Small intestine (tissue), 7 donors: Measurements from ENCODE around the gene SCAMP3. TPM values are rescaled to one million over a fixed set of nuclear protein-coding genes. Genes with fewer than 3 reads are reported as not detected.
"Not testable (repeated sequence)": the region's sequence is repeated elsewhere in the genome, so short reads cannot be mapped to it uniquely, and the experiment has no call there.

Experiments used
- DNase-seq, 2 donors: peaks; one replicate each; pipeline versions ENCODE4 v3.0.0 to v3.0.0-alpha.2; 2013
- FAIRE-seq: peaks from 2 replicates; lab custom pipeline; 2012; peaks lifted over from hg19 to GRCh38; lab: Jason Lieb, UNC
- H3K27ac ChIP-seq, 3 donors: one replicate each; pipeline ENCODE4 v1.5.1; 2013; ENCODE audit warnings: low read length in 2 of 3, mild to moderate bottlenecking in 2 of 3, control low read depth in 1 of 3, inconsistent platforms in 1 of 3, low read depth in 1 of 3, moderate library complexity in 1 of 3
- H3K27me3 ChIP-seq, 3 donors: one replicate each; pipeline ENCODE4 v1.6.1; 2013; ENCODE audit warnings: low read length in 3 of 3, inconsistent platforms in 1 of 3; ENCODE audit not compliant: control insufficient read depth in 3 of 3, insufficient read depth in 3 of 3
- H3K36me3 ChIP-seq, 3 donors: one replicate each; pipeline ENCODE4 v1.6.1; 2013; ENCODE audit warnings: low read length in 3 of 3, inconsistent platforms in 1 of 3, low read depth in 1 of 3, mild to moderate bottlenecking in 1 of 3, moderate library complexity in 1 of 3; ENCODE audit not compliant: control insufficient read depth in 3 of 3, insufficient read depth in 2 of 3
- H3K4me1 ChIP-seq, 3 donors: one replicate each; pipeline ENCODE4 v1.6.1; 2013; ENCODE audit warnings: low read length in 2 of 3, inconsistent platforms in 1 of 3, low read depth in 1 of 3, mild to moderate bottlenecking in 1 of 3, moderate library complexity in 1 of 3; ENCODE audit not compliant: control insufficient read depth in 3 of 3, insufficient read depth in 2 of 3
- H3K4me3 ChIP-seq, 3 donors: one replicate each; pipeline ENCODE4 v1.5.1; 2013; ENCODE audit warnings: low read length in 3 of 3, control low read depth in 1 of 3, inconsistent platforms in 1 of 3, low read depth in 1 of 3, mild to moderate bottlenecking in 1 of 3, moderate library complexity in 1 of 3
- H3K9me3 ChIP-seq, 2 donors: one replicate each; pipeline ENCODE4 v1.6.1; 2013; ENCODE audit warnings: low read depth in 1 of 2, low read length in 1 of 2; ENCODE audit not compliant: control insufficient read depth in 2 of 2, insufficient read depth in 1 of 2
- WGBS, 3 donors: extraction: QIAGEN DNeasy Blood & Tissue Kit; methylation state at CpG; one replicate each; pipeline ENCODE4 v1.1.7; 2013; 5-methylcytosine and 5-hydroxymethylcytosine counted together
- polyA plus RNA-seq, 4 donors: library from polyadenylated mRNA; stranded (reverse) in 3 of 4; unstranded in 1 of 4; fragments of 200-250 nt in 3 of 4; fragments of 120-200 nt in 1 of 4; gene quantifications; one replicate each; pipeline versions ENCODE4 v1.2.1 to v1.2.3, GENCODE V29; 2013
- donor health status: healthy with polysubstance abuse.
- donor health status: control.
- donor health status: control.
- donor health status: Bipolar disorder and iron deficiency.
- donor health status: healthy.

Gene SCAMP3
- polyA plus RNA-seq, 4 donors, result 32.7 to 61.8 (median 53.8) TPM

DNA sequence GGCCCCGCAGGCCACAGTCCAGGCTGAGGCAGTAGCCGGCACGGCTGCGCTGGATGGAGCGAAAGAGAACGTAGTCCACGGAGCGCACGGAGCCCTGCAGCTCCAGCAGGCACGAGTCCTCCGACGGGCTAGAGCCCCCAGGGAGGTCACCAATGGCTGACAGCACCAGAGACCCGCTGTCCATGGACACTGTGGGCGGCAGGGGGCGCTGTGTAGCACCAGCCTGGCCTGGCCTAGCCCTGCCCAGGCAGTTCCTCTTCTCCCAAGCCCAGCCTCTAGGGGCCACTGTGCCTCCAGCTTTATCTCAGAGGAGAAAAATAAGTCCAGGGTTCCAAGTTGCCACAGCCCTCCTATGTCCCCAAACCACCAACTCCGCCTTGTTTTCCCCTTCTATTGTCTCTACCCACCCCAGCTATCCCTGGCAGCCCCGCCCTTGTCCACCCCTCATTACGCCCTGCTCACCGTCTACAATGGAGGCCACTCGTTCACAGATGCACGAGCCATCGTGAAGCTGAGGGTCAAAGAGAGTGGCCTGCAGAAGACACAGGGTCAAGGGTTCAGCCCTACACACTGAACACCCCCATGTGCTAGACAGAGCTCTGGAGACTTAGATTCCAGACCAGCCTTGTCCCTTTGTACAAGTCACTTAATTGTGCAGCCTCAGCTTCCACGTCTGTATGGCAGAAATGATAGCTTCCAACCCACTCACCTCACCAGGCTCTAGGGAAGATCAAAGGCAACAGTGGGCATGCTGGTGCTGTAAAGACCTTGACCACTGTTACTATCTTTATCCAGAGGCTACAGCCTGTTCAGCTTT lies 11.3 kb downstream of the SCAMP3 start:
- H3K36me3 ChIP-seq, result peaks cover 0 to 27% (median 0%) of the 10 kb centered on the region in 3 donors
- peak; percentile 92 to 96 for DNase-seq
- peaks cover 0 to 19% (median 8%) of the 10 kb centered on the region in 3 donors for H3K4me1 ChIP-seq
- FAIRE-seq, result no peak
- peak overlapping the region in 2 of 3 donors; percentile 4 to 40 for H3K4me3 ChIP-seq
- H3K27me3 ChIP-seq, result no peaks in the 10 kb centered on the region
- peak overlapping the region in 1 of 3 donors; percentile 12 for H3K27ac ChIP-seq
- no peaks in the 10 kb centered on the region for H3K9me3 ChIP-seq
- 14 to 23% (median 22%) methylated on average over 23 of the region's 23 CpGs for WGBS, 3 donors

DNA sequence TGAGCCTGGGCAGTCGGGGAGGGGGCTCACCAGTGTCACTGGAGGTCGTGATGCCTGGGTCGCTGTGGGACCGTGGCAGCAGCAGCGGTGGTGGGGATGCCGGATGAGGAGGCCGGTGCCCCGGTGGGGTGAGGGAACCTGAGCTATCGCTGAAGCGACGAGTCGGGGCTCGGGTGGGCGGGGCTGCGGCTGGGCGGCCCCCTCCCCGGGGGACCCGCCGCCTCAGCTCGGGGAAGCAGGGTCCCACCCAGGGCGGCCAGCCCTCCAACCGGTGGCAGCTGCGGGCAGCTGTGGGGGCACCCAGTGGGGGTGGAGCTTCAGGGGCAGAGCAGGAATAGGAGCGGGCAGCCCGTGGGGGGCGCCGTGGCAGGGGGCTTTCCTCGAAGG lies 11.9 kb downstream of the SCAMP3 start:
- 23 to 39% (median 27%) methylated on average over 17 to 28 of the region's 28 CpGs for WGBS, 3 donors
- H3K36me3 ChIP-seq, result peaks cover 0 to 27% (median 0%) of the 10 kb centered on the region in 3 donors
- H3K4me1 ChIP-seq, result peaks cover 0 to 22% (median 10%) of the 10 kb centered on the region in 3 donors
- DNase-seq (no peak), FAIRE-seq (no peak)
- no peaks in the 10 kb centered on the region for H3K9me3 ChIP-seq
- H3K27ac ChIP-seq, result peak overlapping the region in 1 of 3 donors; percentile 12
- peak overlapping the region in 2 of 3 donors; percentile 4 to 40 for H3K4me3 ChIP-seq
- H3K27me3 ChIP-seq, result no peaks in the 10 kb centered on the region

- FAIRE-seq (no peak), DNase-seq (no peak)
- Histone ChIP-seq H3K4me3 (no peak overlapping the region), H3K4me1 (peaks cover 0 to 14% (median 9%) of the 10 kb centered on the region in 3 donors), H3K27me3 (no peaks in the 10 kb centered on the region), H3K36me3 (peaks cover 0 to 27% (median 0%) of the 10 kb centered on the region in 3 donors), H3K27ac (no peak overlapping the region), H3K9me3 (peaks cover 0 to 3% of the 10 kb centered on the region in 2 donors)
- WGBS, 3 donors, result 91 to 95% (median 92%) methylated on average over 26 of the region's 26 CpGs
Observed at GRCh38 chr1:155247667-155248553, 14.2 kb downstream of the SCAMP3 start.

DNA sequence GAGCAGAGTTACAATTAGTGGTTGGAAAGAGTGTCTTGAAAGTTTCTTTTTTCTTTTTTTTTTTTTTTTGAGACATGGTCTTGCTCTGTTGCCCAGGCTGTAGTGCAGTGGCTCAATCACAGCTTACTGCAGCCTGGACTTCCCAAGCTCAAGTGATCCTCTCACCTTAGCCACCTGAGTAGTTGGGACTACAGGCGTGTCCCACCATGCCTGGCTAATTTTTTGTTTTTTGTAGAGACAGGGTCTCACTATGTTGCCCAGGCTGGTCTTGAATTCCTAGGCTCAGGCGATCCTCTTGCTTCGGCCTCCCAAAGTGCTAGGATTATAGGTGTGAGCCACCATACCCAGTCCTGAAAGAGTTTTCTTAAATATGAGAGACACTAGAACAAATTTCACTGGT lies 15.4 kb downstream of the SCAMP3 start:
- Histone ChIP-seq H3K4me1 (peaks cover 0 to 14% (median 11%) of the 10 kb centered on the region in 3 donors), H3K36me3 (peaks cover 0 to 27% (median 0%) of the 10 kb centered on the region in 3 donors)
- WGBS, 3 donors, result 97 to 99% (median 97%) methylated on average over 3 of the region's 3 CpGs
- not testable (repeated sequence) for FAIRE-seq, DNase-seq, H3K27ac ChIP-seq, H3K4me3 ChIP-seq, H3K27me3 ChIP-seq, H3K9me3 ChIP-seq

- WGBS, 3 donors, result 58 to 64% (median 58%) methylated on average over 8 of the region's 8 CpGs
- DNase-seq, result no peak
- Histone ChIP-seq H3K27me3 (no peaks in the 10 kb centered on the region), H3K4me1 (peaks cover 0 to 16% (median 11%) of the 10 kb centered on the region in 3 donors), H3K4me3 (peak overlapping the region; percentile 17 to 62 (median 62)), H3K9me3 (peaks cover 0 to 3% of the 10 kb centered on the region in 2 donors), H3K27ac (peak overlapping the region; percentile 83 to 95 (median 92)), H3K36me3 (peaks cover 0 to 23% (median 0%) of the 10 kb centered on the region in 3 donors)
- no peak for FAIRE-seq
Observed at GRCh38 chr1:155245163-155245524, 17.0 kb downstream of the SCAMP3 start.

DNA sequence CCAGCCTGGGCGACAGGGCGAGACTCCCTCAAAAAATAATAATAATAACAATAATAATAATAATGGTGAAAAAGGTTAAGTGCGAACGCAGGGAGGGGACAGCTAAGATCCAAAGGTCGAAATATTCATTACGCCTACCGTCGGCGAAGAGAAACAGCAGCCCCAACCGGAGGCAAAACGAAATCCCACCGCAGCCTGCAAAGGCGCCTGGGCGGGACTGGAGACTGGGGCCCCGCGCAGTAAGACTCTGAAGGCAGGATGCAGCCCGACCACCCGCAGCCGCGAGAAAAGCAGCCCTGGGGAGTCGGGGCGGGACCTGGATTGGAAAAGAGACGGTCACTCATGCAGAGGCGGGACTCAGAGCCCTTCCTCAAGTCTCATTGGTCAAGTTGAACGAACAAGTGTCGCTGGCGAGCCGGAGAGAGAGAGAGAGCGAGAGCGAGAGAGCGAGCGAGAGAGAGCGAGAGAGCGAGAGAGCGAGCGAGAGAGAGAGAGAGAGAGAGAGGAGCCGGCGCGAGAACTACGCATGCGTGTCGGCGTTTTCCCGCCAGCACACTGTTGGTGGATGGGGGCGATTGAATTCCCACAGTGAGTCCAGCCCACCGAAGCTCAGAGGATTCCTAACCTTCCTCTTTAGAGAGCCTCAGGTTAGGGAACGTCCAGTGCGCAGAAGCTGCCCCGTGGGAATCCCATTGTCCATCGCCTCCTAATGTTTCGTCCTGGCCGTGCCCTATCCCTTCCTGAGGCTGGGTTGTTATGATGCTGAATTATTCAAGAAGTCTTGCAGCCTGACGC lies 17.6 kb downstream of the SCAMP3 start:
- Histone ChIP-seq H3K27ac (peak overlapping the region; percentile 83 to 95 (median 92)), H3K9me3 (peaks cover 0 to 3% of the 10 kb centered on the region in 2 donors), H3K36me3 (peaks cover 0 to 24% (median 0%) of the 10 kb centered on the region in 3 donors), H3K4me1 (peaks cover 0 to 14% (median 11%) of the 10 kb centered on the region in 3 donors), H3K4me3 (peak overlapping the region; percentile 40 to 62 (median 62)), H3K27me3 (no peaks in the 10 kb centered on the region)
- peak; percentile 96 to 97 for DNase-seq
- WGBS, 3 donors, result 1% methylated on average over 52 to 53 of the region's 53 CpGs
- no peak for FAIRE-seq

- no peak overlapping the region for H3K4me3 ChIP-seq
- WGBS, 3 donors, result 52 to 72% (median 60%) methylated on average over 3 of the region's 3 CpGs
- H3K4me1 ChIP-seq, result peaks cover 0 to 14% (median 11%) of the 10 kb centered on the region in 3 donors
- FAIRE-seq (no peak), DNase-seq (peak in 1 of 2 donors; percentile 16)
- peaks cover 0 to 25% (median 3%) of the 10 kb centered on the region in 3 donors for H3K36me3 ChIP-seq
- H3K9me3 ChIP-seq, result peaks cover 0 to 3% of the 10 kb centered on the region in 2 donors
- H3K27ac ChIP-seq, result peak overlapping the region in 1 of 3 donors; percentile 95
- H3K27me3 ChIP-seq, result no peaks in the 10 kb centered on the region
Observed at GRCh38 chr1:155242805-155243358, 19.3 kb downstream of the SCAMP3 start.
